PC-3 (cell line): ENCODE measurements around the gene RAB17. TPM values are rescaled to one million over a fixed set of nuclear protein-coding genes. Genes with fewer than 3 reads are reported as not detected.

Experiments
- ATAC-seq: fragments of 200-7000 bp; cut with Tn5 transposase; 2 replicates; pipeline ENCODE4 v1.9.1; 2020; ENCODE audit warnings: mild to moderate bottlenecking, moderate library complexity
- BruUV-seq: library from RNA; stranded (reverse); fragments of 400-500 nt; replicated peaks from 2 replicates; lab custom pipeline; 2021; lab: Mats Ljungman, UMichigan
- CTCF ChIA-PET: fragments of 300-600 bp; sonication (Branson Sonifier 250); formaldehyde crosslinking; loops from one replicate; lab custom pipeline; 2022; ENCODE audit warnings: antibody characterized with exemption; lab: Charles Lee
- POLR2A ChIA-PET: fragments of 300-600 bp; sonication (Branson Sonifier 250); formaldehyde crosslinking; loops from one replicate; lab custom pipeline; 2022; ENCODE audit warnings: antibody characterized with exemption; ENCODE audit not compliant: unreplicated experiment; lab: Charles Lee
- DNase-seq: peaks from one replicate; pipeline ENCODE4 v3.0.0-alpha.2; 2015
- H2AFZ ChIP-seq: fragments of 300-600 bp; sonication (generic); 2 replicates; pipeline ENCODE4 v1.6.0; 2016; ENCODE audit warnings: antibody characterized with exemption, low read length
- H3F3A ChIP-seq: fragments of 300-600 bp; sonication (generic); one replicate; pipeline ENCODE4 v1.6.0; 2017; ENCODE audit warnings: antibody characterized with exemption, low read length, control low read depth, mild to moderate bottlenecking; ENCODE audit not compliant: unreplicated experiment
- H3K27ac ChIP-seq: fragments of 300-600 bp; sonication (generic); 2 replicates; pipeline ENCODE4 v1.5.1; 2016; ENCODE audit warnings: mild to moderate bottlenecking, low read length
- H3K27me3 ChIP-seq: fragments of 300-600 bp; sonication (generic); 2 replicates; pipeline ENCODE4 v1.6.1; 2016; ENCODE audit warnings: low read length, mixed read lengths
- H3K36me3 ChIP-seq: fragments of 300-600 bp; sonication (generic); 2 replicates; pipeline ENCODE4 v1.6.1; 2016; ENCODE audit warnings: low read depth, mixed run types, low read length, mixed read lengths
- H3K4me1 ChIP-seq: fragments of 300-600 bp; sonication (generic); 2 replicates; pipeline ENCODE4 v1.5.1; 2016; ENCODE audit warnings: low read length; ENCODE audit not compliant: insufficient read depth
- H3K4me2 ChIP-seq: fragments of 300-600 bp; sonication (generic); 2 replicates; pipeline ENCODE4 v1.6.0; 2016; ENCODE audit warnings: low read length
- H3K4me3 ChIP-seq: fragments of 300-600 bp; sonication (generic); 2 replicates; pipeline ENCODE4 v1.5.1; 2016; ENCODE audit warnings: mild to moderate bottlenecking, low read length, mixed read lengths
- H3K79me2 ChIP-seq: fragments of 300-600 bp; sonication (generic); 2 replicates; pipeline ENCODE4 v1.6.1; 2017; ENCODE audit warnings: low read length, mixed read lengths
- H3K9ac ChIP-seq: fragments of 300-600 bp; sonication (generic); 2 replicates; pipeline ENCODE4 v1.6.0; 2016; ENCODE audit warnings: mild to moderate bottlenecking, low read length
- H3K9me2 ChIP-seq: fragments of 300-600 bp; sonication (generic); replicated peaks from 2 replicates; pipeline ENCODE4 v1.6.1; 2016; ENCODE audit warnings: mixed run types, low read length, mixed read lengths
- H3K9me3 ChIP-seq: fragments of 300-600 bp; sonication (generic); 2 replicates; pipeline ENCODE4 v1.6.1; 2016; ENCODE audit warnings: low read length, mixed read lengths
- H4K20me1 ChIP-seq: fragments of 300-600 bp; sonication (generic); 2 replicates; pipeline ENCODE4 v1.6.1; 2016; ENCODE audit warnings: low read length, mixed read lengths
- EZH2 ChIP-seq: fragments of 300-600 bp; sonication (generic); IDR thresholded peaks from one replicate; pipeline ENCODE4 v1.6.1; 2017; ENCODE audit warnings: antibody characterized with exemption, mild to moderate bottlenecking, low read length; ENCODE audit not compliant: unreplicated experiment
- EZH2phosphoT487 ChIP-seq: fragments of 300-600 bp; sonication (generic); IDR thresholded peaks from 2 replicates; pipeline ENCODE4 v1.6.1; 2018; ENCODE audit warnings: mild to moderate bottlenecking, antibody characterized with exemption, low read length, borderline replicate concordance
- intact Hi-C: fragments of 100-400 bp; cut with micrococcal nuclease; formaldehyde crosslinking; loops from 2 replicates; pipeline ENCODE4 v1.9.0; 2023
- total RNA-seq: library from RNA; depleted of rRNA; stranded (reverse); fragments of >200 nt; gene quantifications from 2 replicates; pipeline ENCODE4 v1.2.3, GENCODE V29; 2014
- TF ChIP-seq, protein P1 (sequence below): fragments of 300-600 bp; sonication (generic); conservative IDR thresholded peaks from 2 replicates; pipeline ENCODE4 v1.5.1; 2017; ENCODE audit warnings: antibody characterized with exemption, low read depth, mild to moderate bottlenecking, low read length

RAB17 gene
- total RNA-seq, 1 experiment from 2014 or later: 28.9 TPM

DNA sequence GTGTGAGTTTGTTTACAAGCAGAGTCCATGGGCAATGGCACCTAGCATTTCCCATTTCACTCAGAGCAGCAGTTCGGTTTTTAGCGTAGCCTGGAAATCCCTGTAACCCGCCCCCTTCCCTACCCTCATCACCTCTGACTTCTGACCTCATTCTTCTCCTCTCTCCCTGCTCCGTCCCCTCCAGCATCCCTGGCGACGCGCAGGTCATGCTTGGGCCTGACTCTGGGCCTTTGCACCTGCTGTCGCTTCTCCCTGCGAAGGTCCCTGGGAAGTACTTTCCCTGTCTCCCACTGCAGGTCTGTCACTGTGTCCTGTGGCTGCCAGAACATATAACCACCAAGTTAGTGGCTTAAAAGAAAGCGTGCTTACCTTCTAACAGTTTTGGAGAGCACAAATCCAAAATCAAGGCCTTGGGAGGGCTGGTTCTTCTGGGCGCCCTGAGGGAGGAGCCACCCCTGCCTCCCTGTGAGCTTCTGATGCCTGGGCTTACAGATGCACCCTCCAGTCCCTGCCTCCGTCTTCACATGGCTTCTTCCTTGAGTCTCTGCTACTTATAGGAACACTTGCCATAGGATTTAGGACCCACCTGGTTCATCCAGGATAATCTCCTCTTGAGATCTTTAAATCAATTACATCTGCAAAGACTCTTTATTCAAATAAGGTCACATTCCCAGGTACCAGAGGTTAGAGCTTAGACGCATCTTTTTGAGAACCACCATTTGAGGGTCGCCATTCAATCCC lies 8.1 kb upstream of the RAB17 start:
- no peaks in the 10 kb centered on the region for H3K79me2 ChIP-seq
- H3K9ac ChIP-seq: no peak overlapping the region
- 0 out of 2 replicates have a peak, but pooled peaks cover under 1% of the 10 kb centered on the region for H3K4me1 ChIP-seq
- H2AFZ ChIP-seq: no peak overlapping the region
- no peaks in the 10 kb centered on the region for H3K27me3 ChIP-seq
- TF ChIP-seq, protein P1, sequence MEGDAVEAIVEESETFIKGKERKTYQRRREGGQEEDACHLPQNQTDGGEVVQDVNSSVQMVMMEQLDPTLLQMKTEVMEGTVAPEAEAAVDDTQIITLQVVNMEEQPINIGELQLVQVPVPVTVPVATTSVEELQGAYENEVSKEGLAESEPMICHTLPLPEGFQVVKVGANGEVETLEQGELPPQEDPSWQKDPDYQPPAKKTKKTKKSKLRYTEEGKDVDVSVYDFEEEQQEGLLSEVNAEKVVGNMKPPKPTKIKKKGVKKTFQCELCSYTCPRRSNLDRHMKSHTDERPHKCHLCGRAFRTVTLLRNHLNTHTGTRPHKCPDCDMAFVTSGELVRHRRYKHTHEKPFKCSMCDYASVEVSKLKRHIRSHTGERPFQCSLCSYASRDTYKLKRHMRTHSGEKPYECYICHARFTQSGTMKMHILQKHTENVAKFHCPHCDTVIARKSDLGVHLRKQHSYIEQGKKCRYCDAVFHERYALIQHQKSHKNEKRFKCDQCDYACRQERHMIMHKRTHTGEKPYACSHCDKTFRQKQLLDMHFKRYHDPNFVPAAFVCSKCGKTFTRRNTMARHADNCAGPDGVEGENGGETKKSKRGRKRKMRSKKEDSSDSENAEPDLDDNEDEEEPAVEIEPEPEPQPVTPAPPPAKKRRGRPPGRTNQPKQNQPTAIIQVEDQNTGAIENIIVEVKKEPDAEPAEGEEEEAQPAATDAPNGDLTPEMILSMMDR: no peak
- TF ChIP-seq EZH2: no peak
- no peak for TF ChIP-seq EZH2phosphoT487
- no TSS peak for BruUV-seq
- ATAC-seq (no peak), DNase-seq (no peak)
- CTCF ChIA-PET: no interaction called here
- no peak overlapping the region for H3K4me2 ChIP-seq
- no peak overlapping the region for H3K27ac ChIP-seq
- intact Hi-C loops: loop anchor here (10.0 kb wide), 1 partner anchor 66 kb away; no protein-coding TSS in a partner anchor
- H3K36me3 ChIP-seq: no peaks in the 10 kb centered on the region
- no peaks in the 10 kb centered on the region for H3F3A ChIP-seq
- no peaks in the 10 kb centered on the region for H3K9me3 ChIP-seq
- H4K20me1 ChIP-seq: no peaks in the 10 kb centered on the region
- no peak overlapping the region for H3K4me3 ChIP-seq
- no peaks in the 10 kb centered on the region for H3K9me2 ChIP-seq
- POLR2A ChIA-PET: no interaction called here

DNA sequence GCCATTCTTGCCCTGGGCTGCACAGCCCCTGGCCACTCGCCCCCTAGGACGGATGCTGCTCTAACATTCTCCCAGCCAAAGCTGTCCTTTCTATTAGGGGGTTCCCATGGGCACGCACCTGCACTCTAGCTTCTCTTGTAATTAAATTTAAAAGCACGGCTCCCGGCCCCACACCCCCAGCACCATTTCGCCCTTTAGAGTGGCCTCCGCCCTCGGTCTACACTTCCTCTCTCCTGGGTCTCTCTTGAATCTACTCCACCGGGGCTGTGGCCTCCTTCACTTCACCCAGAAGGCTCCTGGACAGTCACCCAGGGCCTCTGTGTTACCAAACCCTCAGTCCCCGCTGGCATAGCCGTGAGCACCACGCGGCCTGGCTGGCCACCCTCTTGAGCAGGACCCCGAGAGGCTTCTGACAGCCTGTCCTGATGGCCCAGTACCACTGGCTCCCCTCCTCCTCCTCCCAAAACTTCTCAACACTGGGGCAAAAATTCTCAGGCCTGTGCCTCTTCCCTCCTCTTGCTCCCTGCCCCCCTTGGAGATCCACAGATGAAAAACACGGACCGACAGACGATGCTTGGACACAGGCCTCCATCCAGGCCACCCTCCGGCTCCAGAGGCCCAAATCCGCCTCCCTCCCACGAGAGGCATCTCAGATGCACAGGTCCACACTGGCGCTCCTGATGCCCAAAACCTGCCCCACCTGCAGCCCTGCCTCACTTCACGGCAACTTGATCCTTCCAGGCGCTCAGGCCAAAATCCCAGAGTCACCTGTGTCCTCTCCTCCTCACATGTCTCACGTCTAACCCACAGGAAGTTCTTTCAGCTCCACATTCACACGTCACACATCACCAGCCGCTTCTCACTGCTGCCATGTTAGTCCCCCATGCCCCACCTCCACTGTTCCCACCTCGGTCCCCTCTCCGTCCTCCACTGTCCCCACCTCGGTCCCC lies 6.9 kb upstream of the RAB17 start:
- Histone ChIP-seq H3K36me3 (no peaks in the 10 kb centered on the region), H3K9ac (no peak overlapping the region), H3F3A (no peaks in the 10 kb centered on the region), H2AFZ (no peak overlapping the region), H3K27me3 (no peaks in the 10 kb centered on the region), H3K4me1 (no peaks in the 10 kb centered on the region), H3K4me2 (no peak overlapping the region), H3K79me2 (no peaks in the 10 kb centered on the region), H4K20me1 (no peaks in the 10 kb centered on the region), H3K4me3 (no peak overlapping the region), H3K27ac (no peak overlapping the region), H3K9me3 (no peaks in the 10 kb centered on the region), H3K9me2 (no peaks in the 10 kb centered on the region)
- CTCF ChIA-PET: no interaction called here
- no peak for ATAC-seq
- POLR2A ChIA-PET: no interaction called here
- TF ChIP-seq EZH2phosphoT487 (no peak), EZH2 (no peak)
- TF ChIP-seq, protein P1: no peak
- BruUV-seq: no TSS peak
- intact Hi-C loops: loop anchor here (10.0 kb wide), 1 partner anchor 67 kb away; no protein-coding TSS in a partner anchor
- DNase-seq: no peak
